Mesendoderm (in vitro differentiated cells): ENCODE results near the gene IKZF2.
"Not testable (repeated sequence)": the region's sequence is repeated elsewhere in the genome, so short reads cannot be mapped to it uniquely, and the experiment has no call there.

Source experiments
- DNase-seq: peaks from one replicate; pipeline ENCODE4 v3.0.0; 2013
- H2AK5ac ChIP-seq: 2 replicates; pipeline ENCODE4 v1.6.1; 2013; ENCODE audit warnings: low read length, inconsistent platforms
- H2BK120ac ChIP-seq: 2 replicates; pipeline ENCODE4 v1.6.1; 2013; ENCODE audit warnings: low read depth, mild to moderate bottlenecking, low read length, moderate library complexity, mixed read lengths
- H2BK15ac ChIP-seq: replicated peaks from 2 replicates; pipeline ENCODE4 v1.6.1; 2013; ENCODE audit warnings: low read depth, mild to moderate bottlenecking, moderate library complexity
- H2BK5ac ChIP-seq: 2 replicates; pipeline ENCODE4 v1.6.1; 2013; ENCODE audit warnings: low read length, inconsistent platforms
- H3K18ac ChIP-seq: 2 replicates; pipeline ENCODE4 v1.6.1; 2013; ENCODE audit warnings: mild to moderate bottlenecking, low read length, mixed read lengths
- H3K23ac ChIP-seq: one replicate; pipeline ENCODE4 v1.6.1; 2013; ENCODE audit warnings: low read length
- H3K27ac ChIP-seq: 2 replicates; pipeline ENCODE4 v1.5.1; 2013; ENCODE audit warnings: low read depth, mild to moderate bottlenecking, inconsistent platforms, low read length, moderate library complexity
- H3K27me3 ChIP-seq: 2 replicates; pipeline ENCODE4 v1.6.1; 2013; ENCODE audit warnings: low read length, control low read depth, mild to moderate bottlenecking, inconsistent platforms; ENCODE audit not compliant: insufficient read depth, poor library complexity
- H3K36me3 ChIP-seq: 2 replicates; pipeline ENCODE4 v1.6.1; 2013; ENCODE audit warnings: low read length, inconsistent platforms; ENCODE audit not compliant: control insufficient read depth, insufficient read depth
- H3K4ac ChIP-seq: one replicate; pipeline ENCODE4 v1.6.1; 2013; ENCODE audit warnings: low read depth, mild to moderate bottlenecking, low read length, moderate library complexity
- H3K4me1 ChIP-seq: 2 replicates; pipeline ENCODE4 v1.6.1; 2013; ENCODE audit warnings: low read depth, low read length, inconsistent platforms; ENCODE audit not compliant: control insufficient read depth
- H3K4me2 ChIP-seq: 2 replicates; pipeline ENCODE4 v1.6.1; 2013; ENCODE audit warnings: low read length
- H3K4me3 ChIP-seq: 2 replicates; pipeline ENCODE4 v1.5.1; 2013; ENCODE audit warnings: mild to moderate bottlenecking, low read length
- H3K56ac ChIP-seq: one replicate; pipeline ENCODE4 v1.6.1; 2013; ENCODE audit warnings: low read length
- H3K79me1 ChIP-seq: 2 replicates; pipeline ENCODE4 v1.6.1; 2013; ENCODE audit warnings: low read length, inconsistent platforms
- H3K79me2 ChIP-seq: 2 replicates; pipeline ENCODE4 v1.6.1; 2013; ENCODE audit warnings: mild to moderate bottlenecking, low read length; ENCODE audit not compliant: control insufficient read depth, insufficient read depth
- H3K9ac ChIP-seq: 2 replicates; pipeline ENCODE4 v1.6.1; 2013; ENCODE audit warnings: low read length, inconsistent platforms
- H4K5ac ChIP-seq: one replicate; pipeline ENCODE4 v1.6.1; 2013; ENCODE audit warnings: low read length
- H4K8ac ChIP-seq: one replicate; pipeline ENCODE4 v1.6.1; 2013; ENCODE audit warnings: low read depth, mild to moderate bottlenecking, control low read depth, low read length, moderate library complexity
- WGBS: extraction: QIAGEN DNeasy Blood & Tissue Kit; methylation state at CpG from one replicate; pipeline ENCODE4 v1.1.7; 2013; ENCODE audit warnings: low lambda C conversion rate, missing lambda C conversion rate; ENCODE audit not compliant: insufficient coverage; ENCODE audit errors: extremely low coverage; 5-methylcytosine and 5-hydroxymethylcytosine counted together

Gene IKZF2

GRCh38 chr2:213021971-213022899 lies 129.2 kb downstream of the IKZF2 start:
- Histone ChIP-seq H2BK120ac (no peak overlapping the region), H3K4me1 (no peaks in the 10 kb centered on the region), H3K4me3 (no peak overlapping the region), H4K8ac (no peak overlapping the region), H3K18ac (no peak overlapping the region), H3K4ac (no peak overlapping the region), H3K79me2 (no peaks in the 10 kb centered on the region), H2BK5ac (no peak overlapping the region), H3K4me2 (no peak overlapping the region), H4K5ac (no peak overlapping the region), H3K36me3 (no peaks in the 10 kb centered on the region), H3K27me3 (no peaks in the 10 kb centered on the region), H3K79me1 (no peaks in the 10 kb centered on the region), H2AK5ac (no peak overlapping the region), H3K56ac (no peak overlapping the region), H3K9ac (no peak overlapping the region), H2BK15ac (no peak overlapping the region), H3K27ac (no peak overlapping the region), H3K23ac (no peak overlapping the region)
- no CpG with 5 or more reads among the region's 5 CpGs for WGBS
- DNase-seq, result no peak

GRCh38 chr2:213020913-213021312 lies 130.5 kb downstream of the IKZF2 start:
- not testable (repeated sequence) for H3K56ac ChIP-seq, H3K79me2 ChIP-seq, H3K27ac ChIP-seq, H3K9ac ChIP-seq, H3K23ac ChIP-seq, H2AK5ac ChIP-seq, DNase-seq, H3K4me1 ChIP-seq, H2BK5ac ChIP-seq, H2BK120ac ChIP-seq, H4K5ac ChIP-seq, H3K4ac ChIP-seq, H3K27me3 ChIP-seq, H3K18ac ChIP-seq, H3K4me3 ChIP-seq, H3K79me1 ChIP-seq, H3K36me3 ChIP-seq, H2BK15ac ChIP-seq, H4K8ac ChIP-seq, H3K4me2 ChIP-seq
- WGBS, result no CpG with 5 or more reads among the region's 6 CpGs

GRCh38 chr2:213020268-213020667 lies 131.1 kb downstream of the IKZF2 start:
- H3K4me2 ChIP-seq, result no peak overlapping the region
- H4K5ac ChIP-seq, result no peak overlapping the region
- no peaks in the 10 kb centered on the region for H3K36me3 ChIP-seq
- no peaks in the 10 kb centered on the region for H3K79me1 ChIP-seq
- H3K4me3 ChIP-seq, result no peak overlapping the region
- H3K4me1 ChIP-seq, result no peaks in the 10 kb centered on the region
- no peak overlapping the region for H2AK5ac ChIP-seq
- H3K9ac ChIP-seq, result no peak overlapping the region
- H3K23ac ChIP-seq, result no peak overlapping the region
- H2BK120ac ChIP-seq, result no peak overlapping the region
- no peak overlapping the region for H2BK15ac ChIP-seq
- H4K8ac ChIP-seq, result no peak overlapping the region
- no peak for DNase-seq
- H3K79me2 ChIP-seq, result no peaks in the 10 kb centered on the region
- no peak overlapping the region for H3K56ac ChIP-seq
- no peak overlapping the region for H2BK5ac ChIP-seq
- WGBS, result no CpG with 5 or more reads among the region's 3 CpGs
- H3K18ac ChIP-seq, result no peak overlapping the region
- H3K27ac ChIP-seq, result no peak overlapping the region
- no peak overlapping the region for H3K4ac ChIP-seq
- no peaks in the 10 kb centered on the region for H3K27me3 ChIP-seq

GRCh38 chr2:213019368-213019767 lies 132.0 kb downstream of the IKZF2 start:
- WGBS, result no CpG with 5 or more reads among the region's 2 CpGs

GRCh38 chr2:213018340-213018901 lies 133.0 kb downstream of the IKZF2 start:
- Histone ChIP-seq H3K4ac (no peak overlapping the region), H3K79me1 (no peaks in the 10 kb centered on the region), H3K23ac (no peak overlapping the region), H2AK5ac (no peak overlapping the region), H3K9ac (no peak overlapping the region), H3K18ac (no peak overlapping the region), H3K56ac (no peak overlapping the region), H3K4me1 (no peaks in the 10 kb centered on the region), H3K36me3 (no peaks in the 10 kb centered on the region), H3K4me2 (no peak overlapping the region), H2BK15ac (no peak overlapping the region), H3K27me3 (no peaks in the 10 kb centered on the region), H3K79me2 (no peaks in the 10 kb centered on the region), H4K8ac (no peak overlapping the region), H2BK120ac (no peak overlapping the region), H4K5ac (no peak overlapping the region), H3K4me3 (no peak overlapping the region), H3K27ac (no peak overlapping the region), H2BK5ac (no peak overlapping the region)
- no peak for DNase-seq

More at GRCh38 chr2:213019368-213019767, 132.0 kb downstream of the IKZF2 start:
- Histone ChIP-seq H2AK5ac (no peak overlapping the region), H3K27me3 (no peaks in the 10 kb centered on the region), H2BK15ac (no peak overlapping the region), H3K4me2 (no peak overlapping the region), H3K23ac (no peak overlapping the region), H4K8ac (no peak overlapping the region), H3K27ac (no peak overlapping the region), H3K9ac (no peak overlapping the region), H3K36me3 (no peaks in the 10 kb centered on the region), H3K18ac (no peak overlapping the region), H4K5ac (no peak overlapping the region), H3K4me3 (no peak overlapping the region), H3K56ac (no peak overlapping the region), H2BK120ac (no peak overlapping the region), H3K4me1 (no peaks in the 10 kb centered on the region), H3K79me1 (no peaks in the 10 kb centered on the region), H2BK5ac (no peak overlapping the region), H3K79me2 (no peaks in the 10 kb centered on the region), H3K4ac (no peak overlapping the region)
- no peak for DNase-seq
